Mucosa of descending colon (tissue), 3 donors: Measurements from ENCODE around the gene SYNJ2BP. TPM values are rescaled to one million over a fixed set of nuclear protein-coding genes. Genes with fewer than 3 reads are reported as not detected.
"Not testable (repeated sequence)": the region's sequence is repeated elsewhere in the genome, so short reads cannot be mapped to it uniquely, and the experiment has no call there.

Experiments
- ATAC-seq: fragments of 200-7000 bp; cut with Tn5 transposase; one replicate; pipeline ENCODE4 v1.9.1; 2020; ENCODE audit warnings: mild to moderate bottlenecking, moderate library complexity
- DNase-seq, 3 donors: peaks; one replicate each; pipeline ENCODE4 v3.0.0-alpha.2; 2020
- H3K36me3 ChIP-seq: fragments of 200-600 bp; one replicate; pipeline ENCODE4 v1.8.0; 2021; ENCODE audit warnings: low read depth, mild to moderate bottlenecking
- H3K4me1 ChIP-seq: fragments of 200-600 bp; one replicate; pipeline ENCODE4 v1.8.0; 2021; ENCODE audit warnings: low read depth, mild to moderate bottlenecking
- H3K4me3 ChIP-seq: fragments of 200-600 bp; one replicate; pipeline ENCODE4 v1.8.0; 2021; ENCODE audit warnings: mild to moderate bottlenecking
- H3K9me3 ChIP-seq: fragments of 200-600 bp; one replicate; pipeline ENCODE4 v1.8.0; 2021; ENCODE audit warnings: mild to moderate bottlenecking
- intact Hi-C, 2 donors: fragments of 100-400 bp; cut with DNase I in 1 of 2; cut with micrococcal nuclease in 1 of 2; formaldehyde crosslinking; loops; one replicate each; pipeline versions ENCODE4 v1.11.0 to v1.11.1; 2022; cut with DNase I, micrococcal nuclease
- total RNA-seq, 3 donors: library from RNA; stranded (reverse); fragmentation: NEBNext Ultra II Directional in 2 of 3; extraction: Animal tissue kit (Norgen Biotek cat#: 25700) in 2 of 3; gene quantifications; one replicate each; pipeline versions ENCODE4 v1.2.1 to v1.2.4, GENCODE V29; 2021 to 2023
- TF ChIP-seq, protein P1 (sequence below): fragments of 200-600 bp; IDR thresholded peaks from one replicate; pipeline ENCODE4 v1.8.0; 2022; ENCODE audit warnings: antibody characterized with exemption, mild to moderate bottlenecking
- donor health status: DM: no; HTN: no; CAD: no; lungs with moderate emphysema.
- donor health status: DM: no; HTN: no; CAD: no.
- donor health status: DM: no; HTN: yes; CAD: no.

Gene SYNJ2BP
- total RNA-seq, 3 donors from 2014 or later: 53.7 to 57.9 (median 53.9) TPM

DNA sequence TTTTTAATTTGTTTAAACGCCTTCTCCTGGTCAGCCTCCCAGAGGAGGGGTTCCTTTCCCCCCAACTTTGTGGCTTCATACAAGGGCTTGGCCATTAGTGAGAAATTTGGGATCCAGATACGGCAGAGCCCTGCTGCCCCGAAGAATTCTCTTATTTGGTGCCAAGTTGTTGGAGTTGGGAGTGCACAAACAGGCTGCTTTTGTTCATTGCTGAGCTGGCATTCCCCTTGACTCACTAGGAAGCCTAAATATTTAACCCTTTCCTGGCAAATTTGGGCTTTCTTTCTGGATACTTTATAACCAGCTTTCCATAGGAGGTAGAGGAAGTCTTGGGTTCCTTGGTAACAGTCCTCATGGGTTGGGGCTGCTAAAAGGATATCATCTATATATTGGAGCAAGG, 24.8 kb upstream of the SYNJ2BP start:
- ATAC-seq (no peak), DNase-seq (no peak)
- no peak overlapping the region for H3K4me3 ChIP-seq
- no peaks in the 10 kb centered on the region for H3K36me3 ChIP-seq
- H3K9me3 ChIP-seq: peaks cover 51% of the 10 kb centered on the region
- no peaks in the 10 kb centered on the region for H3K4me1 ChIP-seq
- TF ChIP-seq, protein P1, sequence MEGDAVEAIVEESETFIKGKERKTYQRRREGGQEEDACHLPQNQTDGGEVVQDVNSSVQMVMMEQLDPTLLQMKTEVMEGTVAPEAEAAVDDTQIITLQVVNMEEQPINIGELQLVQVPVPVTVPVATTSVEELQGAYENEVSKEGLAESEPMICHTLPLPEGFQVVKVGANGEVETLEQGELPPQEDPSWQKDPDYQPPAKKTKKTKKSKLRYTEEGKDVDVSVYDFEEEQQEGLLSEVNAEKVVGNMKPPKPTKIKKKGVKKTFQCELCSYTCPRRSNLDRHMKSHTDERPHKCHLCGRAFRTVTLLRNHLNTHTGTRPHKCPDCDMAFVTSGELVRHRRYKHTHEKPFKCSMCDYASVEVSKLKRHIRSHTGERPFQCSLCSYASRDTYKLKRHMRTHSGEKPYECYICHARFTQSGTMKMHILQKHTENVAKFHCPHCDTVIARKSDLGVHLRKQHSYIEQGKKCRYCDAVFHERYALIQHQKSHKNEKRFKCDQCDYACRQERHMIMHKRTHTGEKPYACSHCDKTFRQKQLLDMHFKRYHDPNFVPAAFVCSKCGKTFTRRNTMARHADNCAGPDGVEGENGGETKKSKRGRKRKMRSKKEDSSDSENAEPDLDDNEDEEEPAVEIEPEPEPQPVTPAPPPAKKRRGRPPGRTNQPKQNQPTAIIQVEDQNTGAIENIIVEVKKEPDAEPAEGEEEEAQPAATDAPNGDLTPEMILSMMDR: no peak
- intact Hi-C loops: no loop called here

DNA sequence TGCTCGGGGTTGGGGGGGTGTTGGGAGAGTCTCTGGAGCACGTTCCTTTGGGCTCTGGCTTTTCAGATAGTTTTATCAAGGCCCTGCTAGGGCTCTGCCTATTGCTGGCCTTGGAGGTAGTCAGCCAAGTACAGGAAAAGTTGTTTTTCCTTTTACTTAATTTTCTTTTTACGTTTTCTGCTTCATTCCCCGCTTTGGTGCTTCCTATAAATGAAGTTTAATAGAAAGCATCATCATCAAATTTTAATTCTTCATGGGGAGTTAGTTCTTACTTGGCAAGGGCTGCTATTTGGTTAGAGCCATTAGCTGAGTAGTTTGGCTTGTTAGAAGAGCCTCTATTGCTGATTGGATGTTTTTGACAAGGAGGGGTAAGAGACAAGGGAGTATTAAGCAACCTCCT, 20.0 kb upstream of the SYNJ2BP start:
- H3K36me3 ChIP-seq: no peaks in the 10 kb centered on the region
- TF ChIP-seq, protein P1: no peak
- H3K4me1 ChIP-seq: no peaks in the 10 kb centered on the region
- intact Hi-C loops: no loop called here
- DNase-seq (no peak), ATAC-seq (no peak)
- H3K9me3 ChIP-seq: peaks cover 33% of the 10 kb centered on the region
- H3K4me3 ChIP-seq: no peak overlapping the region

- H3K36me3 ChIP-seq, H3K4me1 ChIP-seq, H3K4me3 ChIP-seq, DNase-seq, intact Hi-C loops, ATAC-seq: not testable (repeated sequence)
- peaks cover 11% of the 10 kb centered on the region for H3K9me3 ChIP-seq
These were observed 9.7 kb upstream of the SYNJ2BP start for GRCh38 chr14:70426555-70426954.

DNA sequence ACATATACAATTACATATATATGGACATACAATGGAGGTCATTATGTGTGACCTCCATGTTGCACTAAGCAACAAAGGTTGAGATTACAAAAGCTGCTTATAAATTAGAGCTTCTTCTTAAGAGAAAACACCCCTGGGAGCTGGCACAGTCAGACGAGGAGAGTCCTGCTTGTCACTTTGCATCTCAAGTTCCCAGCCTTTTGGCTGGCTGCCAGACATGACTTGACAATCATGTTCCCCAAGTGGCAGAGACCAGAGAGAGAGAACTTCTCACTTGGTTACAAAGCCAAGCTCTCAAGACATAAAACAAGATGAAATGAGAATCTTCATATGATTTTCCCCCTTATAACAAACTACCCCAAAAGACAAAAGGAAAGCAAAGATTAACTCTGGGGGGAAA, 8.5 kb upstream of the SYNJ2BP start:
- DNase-seq (no peak), ATAC-seq (no peak)
- TF ChIP-seq, protein P1: no peak
- Histone ChIP-seq H3K36me3 (no peaks in the 10 kb centered on the region), H3K9me3 (no peaks in the 10 kb centered on the region), H3K4me1 (no peaks in the 10 kb centered on the region), H3K4me3 (no peak overlapping the region)
- intact Hi-C loops: no loop called here

DNA sequence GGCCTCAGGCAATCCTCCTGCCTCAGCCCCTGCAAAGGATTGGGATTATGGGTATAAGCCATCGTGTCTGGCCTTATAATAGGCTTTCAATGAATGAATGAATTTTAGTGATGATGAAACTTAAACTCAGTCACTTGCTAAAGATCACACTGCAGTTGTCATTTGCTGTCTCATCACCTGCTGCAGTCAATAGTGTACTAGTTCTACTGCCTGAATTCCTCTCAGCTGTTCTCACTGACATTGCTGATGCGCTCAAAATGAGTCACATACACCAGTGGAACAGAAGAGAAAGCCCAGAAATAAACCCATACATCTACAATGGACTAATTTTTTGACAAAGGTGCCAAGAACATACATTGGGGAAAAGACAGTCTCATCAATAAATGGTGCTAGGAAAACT, 5.6 kb upstream of the SYNJ2BP start:
- TF ChIP-seq, protein P1: no peak
- DNase-seq: no peak
- Histone ChIP-seq H3K4me3 (no peak overlapping the region), H3K4me1 (no peaks in the 10 kb centered on the region), H3K36me3 (no peaks in the 10 kb centered on the region), H3K9me3 (no peaks in the 10 kb centered on the region)
- intact Hi-C loops: no loop called here
- no peak for ATAC-seq

GRCh38 chr14:70419270-70419931, 2.5 kb upstream of the SYNJ2BP start:
- ATAC-seq, H3K4me3 ChIP-seq, H3K36me3 ChIP-seq, H3K9me3 ChIP-seq, DNase-seq, intact Hi-C loops: not testable (repeated sequence)
- H3K4me1 ChIP-seq: peaks cover 14% of the 10 kb centered on the region

DNA sequence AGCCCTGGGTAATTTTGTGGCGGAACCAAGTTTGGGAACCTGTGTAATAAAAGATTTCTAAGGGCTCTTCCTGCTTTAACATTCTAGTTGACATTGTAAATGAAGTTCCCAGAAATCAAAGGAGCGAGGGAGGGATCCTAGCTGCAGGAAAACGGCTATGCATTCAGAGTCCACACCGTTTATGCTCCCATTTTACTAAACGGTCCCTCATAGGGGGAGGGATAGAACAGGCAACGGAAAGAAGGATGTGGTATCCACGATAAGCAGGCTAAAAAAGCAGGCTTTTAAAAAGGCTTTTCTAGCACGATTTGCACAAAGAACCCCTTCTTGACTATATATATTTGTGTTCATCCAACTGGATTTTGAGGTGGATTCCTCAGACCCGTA, 559 bp downstream of the SYNJ2BP start:
- DNase-seq: peak in 1 of 3 donors; percentile 18
- intact Hi-C loops: no loop called here
- ATAC-seq: peak; percentile 65
- no peaks in the 10 kb centered on the region for H3K36me3 ChIP-seq
- H3K9me3 ChIP-seq: no peaks in the 10 kb centered on the region
- peaks cover 14% of the 10 kb centered on the region for H3K4me1 ChIP-seq
- TF ChIP-seq, protein P1: no peak
- H3K4me3 ChIP-seq: peak overlapping the region; percentile 20
